HepG2 (cell line): ENCODE data around the gene SFRP4. TPM values are rescaled to one million over a fixed set of nuclear protein-coding genes. Genes with fewer than 3 reads are reported as not detected.

ENCODE experiments used
- ARID3A ChIP-seq: IDR thresholded peaks from 2 replicates; pipeline ENCODE4 v1.6.1; 2012; ENCODE audit warnings: low read depth, low read length, improper control_type of control experiment
- BATF2 ChIP-seq: sonication (generic); formaldehyde crosslinking; IDR thresholded peaks from 2 replicates; pipeline ENCODE4 v1.8.0; 2022; ENCODE audit warnings: mild to moderate bottlenecking, missing genetic modification reagents, moderate library complexity
- FOXA1 ChIP-seq, 2 experiments: fragments of 450-650 bp in 1 of 2; sonication (generic) in 1 of 2; formaldehyde crosslinking in 1 of 2; IDR thresholded peaks; 2 replicates each; pipeline versions ENCODE4 v1.4.0 to v1.6.1; 2016 to 2020; ENCODE audit warnings: missing genetic modification reagents in 1 of 2
- GZF1 ChIP-seq: sonication (generic); formaldehyde crosslinking; IDR thresholded peaks from 2 replicates; pipeline ENCODE4 v1.5.1; 2020; ENCODE audit warnings: mild to moderate bottlenecking, missing genetic modification reagents
- HHEX ChIP-seq: IDR thresholded peaks from 2 replicates; pipeline ENCODE4 v1.6.1; 2016; ENCODE audit warnings: control low read depth
- IKZF5 ChIP-seq: IDR thresholded peaks from 2 replicates; pipeline ENCODE4 v1.6.1; 2018; ENCODE audit warnings: missing genetic modification reagents, mild to moderate bottlenecking, missing compliant biosample characterization
- MTA3 ChIP-seq: sonication (generic); formaldehyde crosslinking; IDR thresholded peaks from 2 replicates; pipeline ENCODE4 v1.4.0; 2020; ENCODE audit warnings: missing genetic modification reagents
- MTF1 ChIP-seq: sonication (generic); formaldehyde crosslinking; IDR thresholded peaks from 2 replicates; pipeline ENCODE4 v1.5.0; 2020; ENCODE audit warnings: missing genetic modification reagents
- PATZ1 ChIP-seq: sonication (generic); formaldehyde crosslinking; IDR thresholded peaks from 2 replicates; pipeline ENCODE4 v1.4.0; 2020; ENCODE audit warnings: missing genetic modification reagents
- RBM39 ChIP-seq: fragments of 200-400 bp; formaldehyde crosslinking; IDR thresholded peaks from one replicate; pipeline ENCODE4 v1.6.1; 2018; ENCODE audit warnings: antibody characterized with exemption, mild to moderate bottlenecking, low read depth, low read length; ENCODE audit not compliant: poor library complexity, severe bottlenecking
- RFX1 ChIP-seq: fragments of 450-650 bp; IDR thresholded peaks from 2 replicates; pipeline ENCODE4 v1.6.1; 2017
- SOX6 ChIP-seq, 2 experiments: fragments of 450-650 bp in 1 of 2; sonication (generic) in 1 of 2; formaldehyde crosslinking in 1 of 2; IDR thresholded peaks; 2 replicates each; pipeline versions ENCODE4 v1.4.0 to v1.6.1; 2017 to 2020; ENCODE audit warnings: antibody characterized with exemption in 1 of 2, mild to moderate bottlenecking in 1 of 2, missing genetic modification reagents in 1 of 2
- SP5 ChIP-seq: IDR thresholded peaks from 2 replicates; pipeline ENCODE4 v1.6.1; 2016; ENCODE audit warnings: low read depth, borderline replicate concordance
- ZBTB26 ChIP-seq: IDR thresholded peaks from 2 replicates; pipeline ENCODE4 v1.6.1; 2016; ENCODE audit warnings: missing compliant biosample characterization, missing genetic modification reagents, borderline replicate concordance
- ZBTB34 ChIP-seq: sonication (generic); formaldehyde crosslinking; IDR thresholded peaks from 2 replicates; pipeline ENCODE4 v1.8.0; 2022; ENCODE audit warnings: mild to moderate bottlenecking, missing genetic modification reagents
- ZNF292 ChIP-seq: sonication (generic); formaldehyde crosslinking; IDR thresholded peaks from 2 replicates; pipeline ENCODE4 v1.8.1; 2022; ENCODE audit warnings: mild to moderate bottlenecking, low read depth, missing genetic modification reagents, borderline replicate concordance
- ZNF350 ChIP-seq: sonication (generic); formaldehyde crosslinking; IDR thresholded peaks from 2 replicates; pipeline ENCODE4 v1.4.0; 2020; ENCODE audit warnings: mild to moderate bottlenecking, low read depth, missing genetic modification reagents, borderline replicate concordance
- ZNF501 ChIP-seq: sonication (generic); formaldehyde crosslinking; IDR thresholded peaks from 2 replicates; pipeline ENCODE4 v1.5.1; 2020; ENCODE audit warnings: mild to moderate bottlenecking, moderate library complexity, missing genetic modification reagents
- ZNF569 ChIP-seq: sonication (generic); formaldehyde crosslinking; IDR thresholded peaks from 2 replicates; pipeline ENCODE4 v1.5.0; 2020; ENCODE audit warnings: mild to moderate bottlenecking, missing genetic modification reagents, moderate library complexity, borderline replicate concordance
- ZNF652 ChIP-seq: IDR thresholded peaks from 2 replicates; pipeline ENCODE4 v1.6.1; 2016; ENCODE audit warnings: low read depth, borderline replicate concordance
- ZNF75D ChIP-seq: sonication (generic); formaldehyde crosslinking; IDR thresholded peaks from 2 replicates; pipeline ENCODE4 v1.8.1; 2023; ENCODE audit warnings: missing genetic modification reagents, mild to moderate bottlenecking, borderline replicate concordance
- polyA plus RNA-seq, 8 experiments: library from polyadenylated mRNA; depleted of rRNA in 3 of 8; stranded (reverse) in 7 of 8; unstranded in 1 of 8; fragments of >200 nt; fragmentation: Illumina TruSeq in 4 of 8; extraction: Trizol in 4 of 8; gene quantifications; 2 replicates each; pipeline versions ENCODE4 v1.2.1 to v1.2.3, GENCODE V29; 2011 to 2016; ENCODE audit warnings: low read depth in 4 of 8, missing spikeins in 1 of 8, mixed read lengths in 1 of 8; ENCODE audit not compliant: insufficient read depth in 1 of 8
- total RNA-seq, 5 experiments: library from RNA; depleted of rRNA; stranded (reverse); fragments of >200 nt; fragmentation: Illumina TruSeq; extraction: Trizol; gene quantifications; 2 replicates each; pipeline ENCODE4 v1.2.3, GENCODE V29; 2016; ENCODE audit warnings: low read depth in 1 of 5

The SFRP4 gene
- total and polyA plus RNA-seq, 2 of the 13 experiments (the other 11 are each of a cell fraction or from before 2014, with no cell fraction given) = 0.96 to 1.8 TPM

- TF ChIP-seq MTA3 (CRISPR knock-in tag) (no peak), IKZF5 (CRISPR knock-in tag) (peak; percentile 97), PATZ1 (CRISPR knock-in tag) (peak; percentile 96), ZBTB26 (peak; percentile 49), BATF2 (CRISPR knock-in tag) (no peak), ARID3A (peak; percentile 98), SOX6 (IDR thresholded peaks at IDR 0.05) (no peak), SOX6 (CRISPR knock-in tag; IDR thresholded peaks at IDR 0.05) (peak; percentile 100), FOXA1 (IDR thresholded peaks at IDR 0.05) (0 out of 2 replicates have a peak, but pooled peaks have one; percentile 14), FOXA1 (CRISPR knock-in tag; IDR thresholded peaks at IDR 0.05) (peak; percentile 95), HHEX (CRISPR knock-in tag) (peak; percentile 78), ZBTB34 (CRISPR knock-in tag) (peak; percentile 98), MTF1 (CRISPR knock-in tag) (no peak), ZNF350 (peak; percentile 97), ZNF292 (CRISPR knock-in tag) (peak; percentile 99), ZNF75D (no peak), RBM39 (peak; percentile 50), RFX1 (peak; percentile 70), ZNF501 (CRISPR knock-in tag) (peak; percentile 92), SP5 (CRISPR knock-in tag) (peak; percentile 92), ZNF569 (CRISPR knock-in tag) (no peak), GZF1 (CRISPR knock-in tag) (no peak), ZNF652 (CRISPR knock-in tag) (no peak; the same call in 1 of the 2 replicates)
Measured at GRCh38 chr7:37942934-37943610, 26.5 kb upstream of the SFRP4 start (continued).
